Renal cortical epithelial cell (primary cell): ENCODE data around the gene FAM13A. TPM values are rescaled to one million over a fixed set of nuclear protein-coding genes. Genes with fewer than 3 reads are reported as not detected.

Experiments used
- DNase-seq: peaks from one replicate; pipeline ENCODE4 v3.0.0-alpha.2; 2011; ENCODE audit warnings: low read depth
- total RNA-seq: library from RNA; depleted of rRNA; stranded (reverse); fragments of >200 nt; gene quantifications from 2 replicates; pipeline ENCODE4 v1.2.3, GENCODE V29; 2014

FAM13A gene
- total RNA-seq, 1 donor from 2014 or later, result 22.9 TPM

DNA sequence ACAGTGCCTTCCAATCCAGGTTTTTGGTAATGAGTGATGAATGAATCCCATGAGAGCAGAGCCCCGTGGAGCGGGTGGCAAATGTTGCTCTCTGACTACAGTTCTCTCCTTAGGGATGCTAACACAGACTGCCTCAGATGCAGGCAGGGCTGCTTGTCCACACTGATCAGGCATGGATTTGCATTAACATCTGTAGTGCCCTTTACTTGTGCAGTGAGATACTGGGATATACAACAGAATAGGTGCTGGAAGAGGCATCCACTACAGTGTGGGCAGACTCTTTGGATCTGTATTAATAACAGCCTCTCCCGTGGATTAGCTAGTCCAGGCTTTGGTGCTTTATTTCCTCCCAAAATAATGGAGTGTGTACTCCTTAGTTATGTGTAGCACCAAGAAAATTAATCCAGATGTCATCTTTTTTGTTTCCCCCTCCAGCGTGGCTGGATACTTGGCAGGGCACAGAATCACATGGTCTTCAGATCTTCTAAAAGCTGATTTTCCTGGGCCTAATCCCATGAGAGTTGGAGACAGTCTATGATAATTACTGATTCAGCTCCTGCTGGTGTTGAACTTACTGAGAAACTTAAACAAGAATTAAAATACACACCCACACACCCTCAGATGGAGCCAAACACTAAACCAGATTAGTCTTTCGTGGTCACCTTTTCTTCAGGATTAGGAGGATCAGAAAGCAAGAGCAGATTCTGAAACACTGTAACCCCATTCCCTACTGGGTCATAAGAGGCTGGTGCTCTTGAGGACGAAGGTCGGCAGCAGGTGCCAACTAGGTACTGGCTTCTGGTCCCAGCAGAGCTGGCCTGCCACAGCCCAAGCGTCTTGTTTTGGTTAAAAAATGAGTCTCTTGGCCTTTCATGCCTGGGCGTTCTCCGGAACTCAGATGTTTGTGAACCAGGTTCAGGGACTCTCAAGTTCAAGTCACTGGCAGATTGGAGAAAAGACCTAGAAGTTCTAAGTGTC, 336.2 kb downstream of the FAM13A start:
- DNase-seq, result no peak

DNA sequence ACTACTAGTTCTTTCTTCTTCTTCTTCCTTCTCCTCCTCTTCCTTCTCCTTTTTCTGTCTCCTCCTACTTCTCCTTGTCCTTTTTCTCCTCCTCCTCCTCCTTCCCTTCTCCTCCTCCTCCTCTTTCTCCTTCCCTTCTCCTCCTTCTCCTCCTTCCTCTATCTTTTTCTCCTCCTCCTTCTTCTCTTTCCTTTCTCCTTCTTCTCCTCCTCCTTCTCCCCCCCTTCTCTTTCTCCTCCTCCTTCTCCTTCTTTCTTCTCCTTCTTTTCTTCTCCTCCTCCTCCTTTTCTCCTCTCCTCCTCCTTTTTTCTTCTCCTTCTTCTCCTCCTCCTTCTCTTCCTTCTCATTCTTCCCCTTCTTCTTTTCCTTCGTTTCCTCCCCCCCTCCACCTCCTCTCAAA, 337.6 kb downstream of the FAM13A start:
- DNase-seq, result no peak

DNA sequence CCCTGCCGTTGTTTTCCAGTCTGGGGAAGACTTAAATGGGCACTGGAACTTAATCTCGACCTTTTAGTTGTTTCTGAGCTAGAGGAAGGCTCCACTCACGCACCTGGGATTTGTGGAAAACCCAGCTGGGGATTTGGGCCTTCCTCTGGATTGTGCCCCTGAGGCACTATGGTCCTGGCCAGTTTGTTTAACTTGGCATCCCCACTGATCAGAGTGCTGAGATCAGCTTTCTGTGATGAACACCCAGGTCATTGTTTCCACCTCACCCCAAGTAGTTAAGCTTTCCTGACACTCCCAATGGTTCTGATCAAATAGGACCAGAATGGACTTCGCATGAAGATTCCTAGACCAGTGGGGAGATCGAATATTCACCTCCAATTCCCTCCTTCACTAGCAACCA, 338.9 kb downstream of the FAM13A start:
- no peak for DNase-seq

DNA sequence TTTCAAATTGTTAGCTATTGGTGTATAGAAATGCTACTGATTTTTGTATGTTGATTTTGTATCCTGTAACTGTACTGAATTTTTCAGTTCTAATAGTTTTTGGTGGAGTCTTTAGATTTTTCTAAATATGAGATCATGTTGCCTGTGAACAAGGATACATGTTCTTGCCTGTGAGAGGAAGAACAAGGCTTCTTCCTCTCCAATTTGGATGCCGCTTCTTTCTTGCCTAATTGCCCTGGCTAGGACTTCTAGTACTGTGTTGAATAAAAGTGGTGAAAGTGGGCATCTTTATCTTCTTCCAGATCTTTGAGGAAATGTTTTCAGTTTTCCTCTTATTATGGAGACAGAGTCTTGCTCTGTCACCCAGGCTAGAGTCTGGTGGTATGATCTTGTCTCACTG, 343.2 kb downstream of the FAM13A start:
- DNase-seq, result no peak

DNA sequence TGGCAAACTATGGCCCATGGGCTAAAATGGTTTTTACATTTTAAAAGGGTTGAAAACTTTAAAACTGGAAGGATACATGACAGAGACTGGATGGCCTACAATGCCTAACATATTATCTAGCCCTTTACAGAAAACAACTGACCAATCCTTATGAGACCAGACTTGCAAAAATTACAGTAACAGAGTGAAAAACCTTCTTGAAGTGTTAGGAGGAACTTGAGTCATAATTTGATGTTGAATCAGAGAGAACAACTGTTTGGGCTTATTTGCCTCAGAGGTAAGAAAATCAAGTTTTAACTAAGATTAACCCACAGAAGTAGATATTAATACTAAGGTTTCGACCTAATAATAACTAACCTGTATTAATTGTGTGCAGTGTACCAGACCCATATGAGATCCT, 347.0 kb downstream of the FAM13A start:
- peak; percentile 31 for DNase-seq

DNA sequence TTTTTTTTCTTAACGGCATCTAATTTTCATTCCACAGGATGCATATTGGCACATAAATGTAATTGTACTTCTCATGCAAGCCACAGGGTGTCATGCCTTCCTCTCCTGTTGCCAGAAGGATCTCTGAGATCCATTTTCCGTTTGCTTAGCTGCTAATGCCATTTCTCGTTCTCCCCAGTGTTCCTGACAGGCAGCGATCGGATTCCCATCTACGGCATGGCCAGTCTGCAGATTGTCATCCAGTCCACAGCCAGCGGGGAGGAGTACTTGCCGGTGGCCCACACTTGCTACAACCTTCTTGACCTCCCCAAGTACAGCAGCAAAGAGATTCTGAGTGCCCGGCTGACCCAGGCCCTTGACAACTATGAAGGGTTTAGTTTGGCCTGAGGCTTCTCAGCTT, 350.4 kb downstream of the FAM13A start:
- peak; percentile 67 for DNase-seq

DNA sequence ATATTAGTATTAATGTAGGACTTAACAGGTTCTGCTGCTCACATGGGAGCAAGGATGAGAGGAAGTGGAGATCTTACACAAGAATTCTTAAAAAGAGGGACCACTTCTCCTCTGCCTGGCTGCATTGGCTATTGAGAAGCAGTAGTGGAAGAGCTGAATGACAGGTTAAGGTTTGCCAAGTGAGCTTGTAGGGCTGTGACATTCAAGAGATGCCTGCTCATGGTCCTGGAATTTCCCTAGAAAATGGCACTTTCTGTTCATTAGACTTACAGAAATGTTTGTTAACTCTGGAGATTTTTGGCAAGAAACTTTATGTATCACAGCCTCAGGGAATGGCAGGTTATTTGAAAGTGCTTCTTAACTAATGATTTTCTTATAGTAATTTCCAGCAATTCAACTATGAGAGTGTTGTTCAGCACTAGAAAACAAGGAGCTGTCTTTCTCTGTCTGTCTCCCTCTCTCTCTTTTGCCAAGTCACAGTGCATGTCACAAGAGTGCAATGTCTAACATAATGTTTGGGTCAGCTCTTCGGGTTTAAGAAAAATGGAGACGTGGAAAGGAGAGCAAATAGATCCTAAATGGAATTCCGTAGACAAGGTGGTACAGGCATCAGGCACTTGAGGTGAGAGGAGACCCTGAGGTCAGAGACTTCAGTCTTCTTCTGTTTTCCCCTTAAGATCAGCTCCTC, 351.0 kb downstream of the FAM13A start:
- peak; percentile 84 for DNase-seq

DNA sequence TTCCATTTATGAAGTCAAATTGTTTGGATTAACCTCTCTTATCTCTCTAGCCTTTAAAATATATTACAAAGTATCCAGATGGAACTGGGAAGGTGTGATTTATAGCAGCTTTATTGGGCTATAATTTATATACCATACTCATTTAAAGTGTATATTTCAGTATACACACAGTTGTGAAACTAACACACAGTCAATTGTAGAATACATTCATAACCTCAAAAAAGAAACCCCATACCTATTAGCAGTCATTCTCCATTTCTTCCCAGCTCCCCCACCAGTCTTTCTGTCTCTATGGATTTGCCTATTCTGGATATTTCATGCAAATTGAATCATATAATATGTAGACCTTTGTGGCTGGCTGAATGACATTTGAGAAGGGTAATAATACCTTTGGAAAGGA, 351.8 kb downstream of the FAM13A start:
- DNase-seq, result no peak

DNA sequence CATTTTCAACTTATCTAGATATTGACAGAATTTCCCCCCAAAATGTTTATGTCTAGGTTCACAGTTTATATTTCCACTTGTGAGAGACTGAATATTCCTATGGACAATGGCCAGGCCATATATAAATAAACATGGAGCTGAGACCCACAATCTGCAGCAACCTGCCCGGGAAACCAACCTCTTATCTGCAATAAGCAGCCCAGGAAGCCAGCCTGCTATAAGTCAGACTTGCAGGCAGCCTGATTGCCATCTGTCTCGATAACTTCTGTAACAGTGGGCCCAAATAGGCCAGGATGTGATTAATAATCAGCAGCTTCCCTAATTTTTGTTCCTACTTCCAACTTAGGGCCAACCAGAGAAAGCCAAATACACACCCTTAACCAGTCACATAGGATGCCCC, 354.2 kb downstream of the FAM13A start:
- no peak for DNase-seq

DNA sequence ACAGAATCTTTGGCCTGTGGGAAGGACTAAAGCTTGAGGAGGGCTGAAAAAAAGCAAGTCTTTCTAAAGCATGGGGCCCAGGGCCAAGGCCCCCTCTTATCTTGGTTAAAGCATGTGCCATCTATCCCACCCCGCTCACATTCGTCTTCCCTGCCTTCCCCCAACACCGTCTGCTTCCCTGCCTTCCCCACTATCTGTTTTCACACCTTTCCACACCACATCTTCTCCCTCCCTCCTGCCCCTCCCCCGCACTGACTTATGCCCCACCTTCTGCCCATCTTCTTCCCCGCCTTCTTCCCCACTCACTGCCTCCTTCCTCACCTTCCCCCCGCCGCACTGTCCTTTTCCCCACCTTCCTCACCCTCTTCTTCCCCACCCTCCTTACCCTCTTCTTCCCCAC, 358.5 kb downstream of the FAM13A start:
- no peak for DNase-seq

DNA sequence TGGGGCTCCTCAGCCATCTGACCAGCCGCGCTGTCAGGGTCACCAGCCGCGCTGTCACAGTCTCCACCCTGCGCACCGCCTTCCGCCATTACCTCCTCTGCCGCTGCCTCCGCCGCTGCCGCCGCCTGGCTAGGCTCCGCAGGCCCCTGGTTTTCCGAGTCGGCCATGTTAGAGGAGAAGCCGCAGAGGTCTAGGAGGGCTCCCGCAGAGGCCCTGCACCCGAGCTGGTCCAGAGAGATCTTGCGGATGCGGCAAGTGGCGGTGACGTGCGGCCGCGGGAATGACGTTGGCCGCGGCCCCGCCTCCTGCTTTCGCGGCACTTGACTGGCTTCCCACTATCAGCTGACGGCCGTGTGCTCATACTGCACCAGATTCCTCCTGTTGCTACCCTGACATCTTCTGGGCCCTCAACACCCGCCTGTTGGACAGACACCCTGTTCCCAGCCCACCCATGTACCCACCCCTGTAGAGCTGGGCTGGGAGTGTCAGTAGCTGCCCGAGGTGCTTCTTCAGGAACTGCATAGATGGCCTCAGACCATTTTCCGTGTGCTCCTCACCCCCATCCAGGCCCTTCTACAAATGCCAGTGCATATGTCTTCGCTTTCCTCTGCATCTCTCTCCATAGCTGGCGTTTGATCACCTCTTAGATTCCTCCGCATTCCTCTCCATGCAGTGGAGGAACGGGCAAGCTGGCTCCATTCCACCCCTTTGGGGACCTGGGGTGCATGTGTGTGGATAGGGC, 359.2 kb downstream of the FAM13A start, which contains the start of gene NAP1L5:
Gene NAP1L5 (minus strand): TSS at position 242 of the 742 bp plus-strand sequence. CDS start 75 bp downstream, at position 167.
- peak; percentile 23 for DNase-seq

DNA sequence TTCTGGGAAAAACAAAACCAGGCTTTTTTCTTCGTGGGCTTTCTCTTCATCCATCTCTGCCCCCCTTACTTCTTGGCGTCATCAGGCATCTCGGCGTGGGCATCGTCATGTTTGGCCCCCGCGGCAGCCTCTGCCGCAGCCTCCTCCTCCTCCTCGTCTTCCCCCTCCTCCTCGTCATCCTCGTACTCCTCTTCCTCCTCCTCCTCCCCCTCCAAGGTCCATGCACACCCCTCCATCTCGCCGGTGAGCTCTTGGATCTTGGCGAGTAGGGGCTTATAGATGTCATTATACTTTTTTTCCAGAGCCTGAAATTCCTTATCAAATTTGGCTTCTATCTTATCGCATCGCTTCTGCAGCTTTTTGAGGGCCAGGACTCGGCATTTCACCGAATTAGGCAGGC, 359.8 kb downstream of the FAM13A start:
- no peak for DNase-seq

DNA sequence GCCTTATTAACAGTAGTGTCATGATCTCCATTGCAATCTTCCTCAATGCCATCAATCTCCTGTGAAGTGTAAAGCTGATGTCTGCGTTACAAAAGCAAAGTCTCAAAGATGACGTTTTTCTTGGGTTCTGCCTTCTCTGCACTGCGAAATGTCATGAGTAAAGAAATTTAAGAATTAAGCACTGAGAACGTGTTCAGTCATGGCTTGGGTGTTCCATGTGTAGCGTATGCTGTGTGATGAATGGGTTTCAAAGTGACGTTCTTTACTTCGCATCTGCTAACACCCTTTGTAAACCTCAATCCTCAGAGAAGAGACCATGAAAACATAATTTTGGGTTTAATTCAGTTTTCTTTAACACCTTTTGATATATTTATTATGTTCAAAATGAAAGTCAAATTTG, 360.4 kb downstream of the FAM13A start:
- DNase-seq, result no peak

DNA sequence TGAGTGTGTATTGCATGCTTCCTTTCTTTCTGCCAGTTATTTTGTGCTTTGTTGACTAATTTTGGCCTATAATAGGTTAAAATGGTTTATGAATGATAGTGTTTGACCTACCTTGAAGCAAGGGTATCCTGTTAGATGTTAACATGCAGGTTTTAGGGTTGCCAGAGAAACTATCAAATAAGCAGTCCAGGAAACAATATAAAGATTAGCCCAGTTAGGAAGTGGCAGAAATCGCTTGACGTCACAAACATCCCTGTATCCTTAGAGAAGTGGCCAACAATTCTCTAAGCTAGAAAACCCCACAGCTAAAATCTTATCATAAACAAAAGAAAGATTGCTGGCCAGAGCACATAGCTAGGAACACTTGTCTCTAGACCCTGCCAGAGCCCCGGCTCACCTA, 363.2 kb downstream of the FAM13A start:
- DNase-seq, result no peak

DNA sequence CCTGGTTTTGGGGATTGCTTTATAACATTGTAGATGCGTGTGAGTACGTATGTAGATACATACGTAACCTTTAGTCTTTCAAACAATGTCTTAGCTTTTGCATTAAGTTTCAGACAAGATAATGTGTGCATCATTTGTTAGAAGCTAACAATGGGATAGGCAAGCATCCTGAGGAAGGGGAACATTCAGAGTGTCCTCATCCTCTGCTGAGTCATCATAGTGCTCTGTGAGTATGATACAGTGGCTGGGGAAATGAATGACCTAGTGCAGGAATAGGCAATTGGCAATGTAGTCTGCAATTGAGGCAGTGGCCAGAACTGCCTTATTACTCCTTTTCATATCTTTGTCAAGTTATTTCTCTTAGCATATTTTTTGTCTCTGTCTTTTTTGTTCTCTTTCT, 366.6 kb downstream of the FAM13A start:
- peak; percentile 34 for DNase-seq

DNA sequence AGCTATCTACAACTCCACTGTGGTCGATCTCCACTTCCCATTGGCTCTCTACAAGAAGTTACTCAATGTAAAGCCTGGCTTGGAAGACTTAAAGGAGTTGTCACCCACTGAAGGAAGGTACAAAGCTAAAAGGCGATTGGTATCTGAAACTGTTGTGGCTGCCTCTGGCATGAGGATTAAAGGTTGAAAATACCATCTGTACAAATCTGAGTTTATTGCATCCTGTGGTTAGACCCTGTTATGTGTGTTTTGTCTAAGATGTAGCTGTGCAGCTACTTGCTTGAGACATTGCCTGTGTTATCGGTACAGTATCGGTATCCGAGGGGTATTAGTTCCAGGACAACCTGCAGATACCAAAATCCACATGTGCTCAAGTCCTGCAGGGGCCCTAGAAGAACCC, 375.8 kb downstream of the FAM13A start:
- DNase-seq, result no peak

Other genes starting within 250 kb of the FAM13A start
- gene TIGD2, start 54.3 kb upstream of the FAM13A start, total RNA-seq, result 4.5 and 11.1 TPM in 2 replicates